ENCODE data around the gene EBF3.

- no peak for TF ChIP-seq POLR2AphosphoS5 (IDR thresholded peaks at IDR 0.05; ENCODE audit: low read depth, low read length)
- no peak for TF ChIP-seq TAF1 (IDR thresholded peaks at IDR 0.05; ENCODE audit: borderline replicate concordance, insufficient read depth, low read length)
- no peak for TF ChIP-seq REST (IDR thresholded peaks at IDR 0.05; ENCODE audit: insufficient read depth in 1 of 2, low read depth in 2 of 2, low read length in 2 of 2)
- TF ChIP-seq SIN3A (IDR thresholded peaks at IDR 0.05; ENCODE audit: borderline replicate concordance, insufficient read depth, low read length), result no peak
These were observed 72.3 kb downstream of the EBF3 start for GRCh38 chr10:129891806-129892205.

All from PFSK-1 (cell line).